ENCODE data around the gene FOXP1.
"Not testable (repeated sequence)": the region's sequence is repeated elsewhere in the genome, so short reads cannot be mapped to it uniquely, and the experiment has no call there.

FOXP1 gene

GRCh38 chr3:70981231-70981880 lies 602.2 kb downstream of the FOXP1 start:
- peak; percentile 26 for DNase-seq

DNA sequence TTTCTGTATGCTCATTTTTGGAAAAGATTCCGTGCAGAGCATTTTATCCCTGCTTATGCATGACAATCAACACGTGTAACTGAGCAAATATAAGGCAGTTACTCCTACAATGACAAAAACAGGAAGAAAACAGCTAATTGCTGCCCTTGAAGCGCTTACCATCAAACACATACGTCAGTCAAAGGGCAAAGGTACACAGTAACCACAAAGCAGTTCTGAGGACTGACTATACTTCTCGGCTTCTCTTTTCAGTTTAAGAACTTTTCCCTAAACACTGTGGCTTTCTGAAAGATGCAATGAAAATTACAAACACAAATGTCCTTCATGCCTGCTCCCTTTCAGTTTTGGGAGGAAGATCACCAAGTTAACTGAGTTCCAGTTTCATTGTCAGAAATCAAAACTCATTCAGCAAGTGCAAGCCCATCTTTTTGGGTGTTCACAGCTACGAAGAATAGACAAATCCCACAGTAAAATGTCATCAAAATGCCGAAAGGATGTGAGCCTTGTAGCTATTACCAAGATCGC lies 602.8 kb downstream of the FOXP1 start:
- DNase-seq = no peak

GRCh38 chr3:70979983-70980645 lies 603.4 kb downstream of the FOXP1 start:
- DNase-seq = no peak

GRCh38 chr3:70977712-70978111 lies 605.8 kb downstream of the FOXP1 start:
- DNase-seq = no peak

DNA sequence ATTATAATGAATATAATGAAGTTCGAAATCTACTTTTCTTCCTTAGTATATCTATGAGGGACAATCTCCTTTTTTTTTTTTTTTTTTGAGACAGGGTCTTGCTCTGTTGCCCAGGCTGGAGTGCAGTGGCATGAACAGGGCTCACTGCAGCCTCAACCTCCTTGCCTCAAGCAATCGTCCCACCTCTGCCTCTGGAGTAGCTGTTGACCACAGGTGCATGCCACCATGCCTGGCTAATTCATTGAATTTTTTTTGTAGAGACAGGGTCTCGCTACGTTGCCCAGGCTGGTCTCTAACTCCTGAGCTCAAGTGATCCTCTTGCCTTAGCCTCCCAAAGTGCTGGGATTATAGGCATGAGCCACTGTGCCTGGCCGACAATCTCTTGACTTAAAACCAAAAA lies 607.5 kb downstream of the FOXP1 start:
- DNase-seq = not testable (repeated sequence)

GRCh38 chr3:70974747-70975146 lies 608.8 kb downstream of the FOXP1 start:
- DNase-seq = no peak

DNA sequence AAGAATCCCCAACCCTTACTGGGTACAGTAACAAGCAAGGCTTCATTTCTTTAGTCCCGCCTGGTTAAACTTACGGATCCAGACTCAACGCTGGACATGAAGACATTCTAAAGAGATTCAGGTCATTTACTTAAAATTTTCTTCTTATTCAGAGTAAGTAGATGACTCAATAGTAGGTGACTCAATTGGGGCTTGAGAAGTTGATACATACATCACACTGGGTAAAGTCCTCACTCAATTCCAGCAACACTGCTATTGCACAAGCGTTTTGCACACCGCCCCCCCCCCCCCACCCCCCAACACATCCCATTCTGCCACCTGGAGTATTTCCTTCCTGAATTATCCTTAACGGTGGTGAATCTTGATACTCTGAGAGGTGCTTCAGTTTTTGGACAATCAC lies 610.0 kb downstream of the FOXP1 start:
- no peak for DNase-seq

DNA sequence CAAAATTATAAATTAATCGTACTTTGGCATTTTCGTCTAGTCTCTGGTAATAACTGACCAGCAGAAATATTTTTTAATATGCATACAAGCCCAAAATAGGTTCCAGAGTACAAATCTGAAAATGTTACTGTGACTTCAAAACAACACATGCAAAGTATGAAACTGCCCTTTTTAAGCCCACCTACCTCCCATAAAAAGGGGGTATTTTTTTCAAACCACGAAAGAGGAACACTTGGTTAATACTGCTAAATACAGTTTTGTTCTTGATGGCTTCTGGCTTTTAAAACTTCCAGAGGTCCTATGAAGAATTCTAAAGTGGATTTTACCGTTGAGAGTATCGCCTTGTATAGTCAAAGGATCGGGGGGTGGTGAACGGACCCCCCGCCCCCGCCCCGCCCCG lies 610.7 kb downstream of the FOXP1 start:
- DNase-seq = no peak

DNA sequence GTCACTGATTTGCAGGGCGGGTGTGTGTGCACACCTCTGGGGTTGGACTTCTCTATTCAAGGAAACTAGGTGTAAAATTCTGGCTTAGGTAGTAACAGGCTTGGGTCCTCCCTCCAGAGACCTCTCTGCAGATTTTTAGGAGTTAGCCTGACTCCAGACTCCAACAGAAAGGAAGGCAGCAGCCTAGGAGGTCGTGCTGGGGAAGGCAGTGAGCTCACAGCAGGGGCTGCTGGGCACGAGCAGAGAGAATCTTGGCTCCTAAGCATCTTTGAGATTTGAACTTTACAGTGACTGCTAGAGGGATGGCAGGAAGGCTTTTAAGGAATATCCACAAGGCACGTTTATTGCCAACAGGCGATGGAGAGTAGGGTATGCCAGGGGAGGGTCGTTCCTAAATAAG lies 612.6 kb downstream of the FOXP1 start:
- DNase-seq = no peak

GRCh38 chr3:70970171-70970570 lies 613.4 kb downstream of the FOXP1 start:
- DNase-seq = no peak

DNA sequence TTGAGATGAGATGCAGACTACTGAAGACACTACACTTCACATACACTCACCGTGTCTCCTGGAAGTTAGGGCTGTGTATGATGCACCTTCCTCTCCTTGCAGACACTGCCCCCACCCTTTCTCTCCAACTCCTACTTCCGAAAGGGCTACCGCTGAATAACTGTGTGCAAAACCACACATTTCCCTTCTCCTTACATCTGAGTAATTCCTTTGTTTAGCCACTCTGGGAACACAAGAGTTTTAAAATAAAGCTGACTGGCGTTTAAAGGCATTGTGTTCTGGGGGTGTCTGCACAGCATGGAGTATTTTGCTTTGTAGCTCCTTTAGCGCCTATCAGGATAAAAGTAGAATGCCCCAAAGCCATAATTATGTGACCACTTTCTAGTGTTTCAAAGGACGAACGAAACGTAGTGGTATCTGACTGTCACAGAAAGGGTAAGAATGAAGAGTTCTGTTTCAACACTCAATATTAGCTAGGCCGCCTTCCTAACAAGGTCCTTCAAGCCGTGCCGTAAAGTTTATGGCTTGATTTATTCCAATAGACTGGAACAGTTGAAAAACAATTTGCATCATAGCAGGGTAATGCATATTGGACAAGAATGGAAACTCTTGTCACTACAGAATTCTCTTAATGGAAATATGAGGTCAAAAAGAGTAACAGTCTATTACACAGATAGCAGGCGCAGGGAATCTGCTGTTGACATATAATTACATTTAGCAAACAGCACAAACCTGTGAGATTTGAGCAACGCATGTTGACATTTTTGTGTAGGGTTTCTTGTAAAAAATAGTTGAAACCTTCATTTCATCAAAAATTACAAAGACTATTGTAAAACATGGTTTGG lies 619.9 kb downstream of the FOXP1 start:
- no peak for DNase-seq

GRCh38 chr3:70959506-70960291 lies 623.8 kb downstream of the FOXP1 start:
- no peak for DNase-seq

GRCh38 chr3:70952033-70952747 lies 631.3 kb downstream of the FOXP1 start:
- DNase-seq = no peak

- no peak for DNase-seq
These were observed 632.2 kb downstream of the FOXP1 start for GRCh38 chr3:70951316-70951715.

- DNase-seq = no peak
These were observed 635.9 kb downstream of the FOXP1 start for GRCh38 chr3:70947579-70947978.

DNA sequence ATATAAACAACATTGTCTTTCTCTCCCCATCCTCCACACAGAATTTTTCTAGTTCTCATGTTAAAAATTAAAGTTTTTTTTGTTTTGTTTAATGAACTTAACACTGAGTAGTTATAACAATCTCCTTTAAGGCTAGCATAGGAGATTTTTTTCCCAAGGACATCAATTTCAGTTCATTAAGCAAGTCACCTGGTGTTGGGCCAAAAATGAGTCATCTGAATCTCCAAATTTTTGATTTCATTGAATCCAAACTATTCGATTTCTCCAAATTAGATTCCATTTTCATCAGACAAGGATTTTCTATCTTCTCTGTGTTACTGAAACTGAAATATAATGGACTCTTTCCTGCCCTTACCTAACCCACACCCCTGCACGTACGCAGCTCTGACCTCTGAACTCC lies 639.6 kb downstream of the FOXP1 start:
- no peak for DNase-seq

DNA sequence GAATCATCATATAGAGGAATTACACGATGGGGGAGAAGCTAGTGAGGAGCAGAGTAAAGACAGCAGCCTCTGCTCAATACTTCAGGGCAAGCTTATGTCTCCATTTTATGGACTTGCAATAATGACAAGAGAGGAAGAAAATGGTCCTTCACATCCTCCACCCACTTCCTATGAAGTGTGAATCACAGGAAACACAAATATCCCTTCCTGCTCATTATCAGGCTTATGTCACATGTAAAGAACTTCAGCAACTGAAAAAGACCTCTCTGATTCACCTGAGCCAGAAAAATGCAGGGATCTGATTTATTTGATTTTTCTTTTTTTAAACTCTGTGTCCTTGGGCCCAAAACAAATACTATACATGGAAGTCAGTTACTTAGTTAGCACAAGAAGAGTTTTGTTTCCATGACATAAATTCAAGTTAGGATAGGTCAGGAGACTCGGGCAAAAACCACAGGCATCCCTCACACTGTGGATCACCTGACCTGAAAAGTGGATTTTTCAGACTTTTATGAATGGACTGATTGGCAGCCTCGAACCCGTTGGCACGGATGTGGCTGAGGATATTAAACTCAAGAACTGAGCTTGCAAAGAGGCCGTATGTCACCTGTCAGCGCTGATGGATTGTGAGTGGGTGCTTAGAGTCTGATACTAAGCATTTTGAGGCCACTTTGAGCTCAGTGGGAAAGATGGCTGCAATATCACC lies 650.3 kb downstream of the FOXP1 start:
- no peak for DNase-seq

DNA sequence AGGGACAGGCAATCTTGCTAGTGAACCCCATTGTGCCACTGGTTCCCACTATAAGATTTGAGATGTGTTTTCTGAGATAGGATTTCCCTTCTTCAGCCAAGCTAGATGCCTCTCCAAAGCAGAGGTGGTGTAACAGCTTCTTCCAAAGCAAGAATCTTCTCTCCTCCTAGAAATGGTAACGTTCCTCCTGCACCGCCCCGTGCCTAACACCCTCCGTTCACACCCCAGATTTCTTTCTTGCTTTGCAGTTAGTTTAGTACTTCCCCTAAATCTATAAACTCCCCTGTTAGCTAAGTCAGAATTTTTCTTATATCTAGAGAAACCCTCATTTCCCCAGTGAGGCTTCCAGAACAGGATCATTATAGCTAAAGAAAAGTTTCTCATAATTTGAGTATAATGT lies 653.5 kb downstream of the FOXP1 start:
- no peak for DNase-seq

DNA sequence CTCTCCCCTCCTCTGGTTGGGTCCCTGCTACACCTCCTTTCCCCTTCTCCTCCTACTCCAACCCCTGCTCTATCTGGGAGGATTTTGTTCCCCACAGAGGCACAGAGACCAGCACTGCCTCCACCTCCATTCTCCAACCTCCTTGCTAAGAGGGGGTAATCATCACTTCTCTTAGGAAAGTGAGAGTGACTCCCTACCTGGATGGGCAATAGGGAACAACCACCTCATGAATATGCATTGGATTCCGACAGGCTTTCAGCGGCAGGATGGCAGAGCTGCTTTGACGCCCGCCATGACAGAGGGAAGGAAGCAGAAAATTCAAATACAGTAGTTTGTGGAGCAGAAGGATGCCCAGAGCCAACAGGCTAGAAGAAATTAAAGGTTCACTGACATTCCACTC lies 656.3 kb downstream of the FOXP1 start:
- no peak for DNase-seq

DNA sequence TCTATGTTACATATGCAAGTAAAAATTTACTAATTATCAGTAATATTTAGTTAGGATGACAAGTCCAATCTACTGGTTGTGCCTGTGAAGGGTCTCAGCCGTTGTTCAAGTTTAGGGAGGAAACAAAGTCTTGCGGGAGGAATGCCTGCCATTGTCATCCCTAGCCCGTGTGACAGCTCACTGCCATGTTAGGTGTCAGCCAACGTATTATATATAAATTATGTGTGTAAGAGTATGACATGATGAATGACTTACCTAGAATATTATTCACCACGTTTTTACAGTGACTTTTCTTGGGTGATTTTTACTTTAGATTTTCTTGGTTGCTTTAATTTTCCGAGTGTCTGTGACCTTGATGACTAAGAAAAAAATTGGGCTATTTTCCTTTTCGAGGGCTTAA lies 656.7 kb downstream of the FOXP1 start:
- no peak for DNase-seq

DNA sequence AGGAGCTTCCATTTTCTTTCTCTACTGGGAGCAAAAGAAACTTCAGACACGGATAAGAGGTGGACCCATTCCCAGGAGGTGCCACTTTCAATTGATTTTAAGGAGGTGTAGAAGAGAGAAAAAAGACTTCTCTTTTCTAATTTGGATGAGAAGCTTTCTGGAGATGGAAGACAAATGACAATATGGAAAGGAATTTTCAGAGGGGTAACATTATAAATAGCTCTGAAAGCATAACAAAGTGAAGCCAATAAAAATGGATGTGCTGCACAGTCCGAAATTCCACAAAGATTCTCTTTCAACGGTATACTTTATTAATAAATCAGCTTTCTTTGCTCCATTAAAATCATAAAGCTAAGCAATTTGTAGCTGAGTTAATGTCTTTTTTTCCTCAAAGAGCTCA lies 663.9 kb downstream of the FOXP1 start:
- no peak for DNase-seq

GRCh38 chr3:70919091-70919490 lies 664.4 kb downstream of the FOXP1 start:
- no peak for DNase-seq
